ENCODE measurements around the gene SLC9C1.

DNA sequence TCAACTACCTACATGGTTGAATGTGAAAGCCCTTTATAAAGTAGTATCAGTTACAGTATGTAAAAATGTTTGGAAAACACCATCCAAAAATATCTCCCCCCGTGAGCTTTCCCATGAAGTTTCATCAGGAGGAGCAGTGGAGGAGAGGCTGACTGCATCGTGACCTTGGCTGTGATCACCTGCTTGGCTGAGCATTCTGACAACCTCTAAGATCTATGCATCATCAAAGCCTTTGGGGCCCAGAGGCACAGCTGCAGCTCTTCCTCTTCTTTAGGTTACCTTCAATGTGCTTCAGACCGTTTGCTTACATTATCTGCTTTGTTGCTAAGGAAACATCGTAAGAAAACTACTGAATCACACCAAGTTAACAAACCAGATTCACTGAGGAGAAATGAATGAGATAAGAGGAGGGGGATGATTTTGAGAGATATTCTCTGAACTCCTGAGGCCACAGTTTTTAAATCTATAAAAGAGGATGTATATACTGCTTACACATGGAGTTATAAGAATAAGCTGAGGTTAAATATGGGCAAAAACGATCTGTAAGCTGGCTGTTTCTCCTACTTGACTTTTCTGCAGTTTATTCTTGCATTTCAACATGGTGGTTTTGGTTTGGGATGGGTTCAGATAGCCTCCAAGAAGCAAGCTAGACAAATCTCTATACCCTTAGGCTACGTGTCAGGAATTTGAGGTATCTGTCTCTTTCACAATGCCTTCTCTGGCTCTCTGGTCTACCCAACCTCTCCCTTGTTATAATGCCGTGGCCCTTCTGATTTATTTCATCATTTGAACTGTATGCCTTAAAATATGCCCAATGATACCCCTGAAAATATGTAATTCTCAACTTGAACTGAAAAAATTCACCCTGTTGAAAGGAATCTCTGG, 164.9 kb downstream of the SLC9C1 start:
- TF ChIP-seq, protein P1, sequence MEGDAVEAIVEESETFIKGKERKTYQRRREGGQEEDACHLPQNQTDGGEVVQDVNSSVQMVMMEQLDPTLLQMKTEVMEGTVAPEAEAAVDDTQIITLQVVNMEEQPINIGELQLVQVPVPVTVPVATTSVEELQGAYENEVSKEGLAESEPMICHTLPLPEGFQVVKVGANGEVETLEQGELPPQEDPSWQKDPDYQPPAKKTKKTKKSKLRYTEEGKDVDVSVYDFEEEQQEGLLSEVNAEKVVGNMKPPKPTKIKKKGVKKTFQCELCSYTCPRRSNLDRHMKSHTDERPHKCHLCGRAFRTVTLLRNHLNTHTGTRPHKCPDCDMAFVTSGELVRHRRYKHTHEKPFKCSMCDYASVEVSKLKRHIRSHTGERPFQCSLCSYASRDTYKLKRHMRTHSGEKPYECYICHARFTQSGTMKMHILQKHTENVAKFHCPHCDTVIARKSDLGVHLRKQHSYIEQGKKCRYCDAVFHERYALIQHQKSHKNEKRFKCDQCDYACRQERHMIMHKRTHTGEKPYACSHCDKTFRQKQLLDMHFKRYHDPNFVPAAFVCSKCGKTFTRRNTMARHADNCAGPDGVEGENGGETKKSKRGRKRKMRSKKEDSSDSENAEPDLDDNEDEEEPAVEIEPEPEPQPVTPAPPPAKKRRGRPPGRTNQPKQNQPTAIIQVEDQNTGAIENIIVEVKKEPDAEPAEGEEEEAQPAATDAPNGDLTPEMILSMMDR (conservative IDR thresholded peaks at IDR 0.05; ENCODE audit: low read length) = no peak
- TF ChIP-seq EZH2phosphoT487 (IDR thresholded peaks at IDR 0.05; ENCODE audit: borderline replicate concordance) = no peak
